ENCODE data around the gene PTPN1.

DNA sequence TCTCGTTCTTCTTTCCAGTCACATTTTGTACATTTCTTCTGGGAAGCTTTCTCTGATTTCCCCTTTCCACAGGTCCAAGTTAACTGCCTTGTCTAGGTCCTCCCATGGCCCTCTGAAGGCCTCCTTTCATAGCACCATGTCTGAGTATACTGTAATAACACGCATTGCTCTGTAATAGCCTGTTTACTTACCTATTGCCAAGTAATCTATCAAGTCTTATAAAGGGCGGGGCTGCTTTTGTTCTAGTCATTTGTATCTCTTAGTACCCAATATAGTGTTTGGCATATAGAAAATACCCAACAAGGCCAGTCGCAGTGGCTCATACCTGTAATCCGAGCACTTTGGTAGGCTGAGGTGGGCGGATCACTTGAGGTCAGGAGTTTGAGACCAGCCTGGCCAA lies 17.9 kb downstream of the PTPN1 start:
- TF ChIP-seq CTCF (IDR thresholded peaks at IDR 0.05; ENCODE audit: low read length) = no peak
- TF ChIP-seq EZH2 (IDR thresholded peaks at IDR 0.05; ENCODE audit: borderline replicate concordance, low read length) = no peak
